NCI-H774 (cell line): ENCODE results near the gene VPS4B.

ENCODE experiments used
- DNase-seq: peaks from one replicate; lab custom pipeline; 2025; lab: John Stamatoyannopoulos, UW

VPS4B gene

DNA sequence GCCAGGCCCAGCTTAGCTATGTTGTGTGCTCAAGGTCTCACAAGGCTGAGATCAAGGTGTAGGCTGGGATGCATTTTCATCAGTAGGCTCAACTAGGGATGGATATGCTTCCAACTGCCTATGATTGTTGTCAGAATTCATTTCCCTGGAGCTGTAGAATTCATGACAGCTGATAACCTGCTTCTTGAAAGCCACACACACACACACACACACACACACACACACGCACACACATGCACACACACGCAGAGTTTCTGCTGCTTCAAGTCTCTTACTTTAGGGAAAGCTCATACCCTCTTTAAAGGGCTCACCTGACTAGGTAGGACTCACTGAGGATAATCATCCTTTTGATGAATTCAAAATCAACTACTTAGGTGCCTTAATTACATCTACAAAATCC lies 8.2 kb upstream of the VPS4B start:
- DNase-seq: no peak

DNA sequence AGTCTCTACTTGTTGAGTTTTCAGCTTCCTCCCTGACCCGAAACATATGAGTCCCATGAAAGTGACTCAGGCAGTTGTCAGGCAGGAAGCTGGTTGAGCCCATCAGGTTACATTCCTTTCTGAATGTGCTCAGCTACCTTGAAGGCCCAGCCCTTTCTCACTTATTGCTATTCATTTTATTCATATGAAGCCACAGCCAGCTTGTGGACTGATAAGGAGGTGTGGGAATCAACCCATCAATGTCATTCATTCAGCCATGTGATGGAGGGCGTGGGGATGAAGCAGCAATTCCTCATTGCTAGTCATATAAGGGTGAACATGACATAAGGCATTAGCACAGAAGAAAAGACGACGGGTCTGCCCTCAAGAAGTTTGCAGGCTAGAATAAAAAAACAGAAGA lies 5.3 kb upstream of the VPS4B start:
- no peak for DNase-seq

DNA sequence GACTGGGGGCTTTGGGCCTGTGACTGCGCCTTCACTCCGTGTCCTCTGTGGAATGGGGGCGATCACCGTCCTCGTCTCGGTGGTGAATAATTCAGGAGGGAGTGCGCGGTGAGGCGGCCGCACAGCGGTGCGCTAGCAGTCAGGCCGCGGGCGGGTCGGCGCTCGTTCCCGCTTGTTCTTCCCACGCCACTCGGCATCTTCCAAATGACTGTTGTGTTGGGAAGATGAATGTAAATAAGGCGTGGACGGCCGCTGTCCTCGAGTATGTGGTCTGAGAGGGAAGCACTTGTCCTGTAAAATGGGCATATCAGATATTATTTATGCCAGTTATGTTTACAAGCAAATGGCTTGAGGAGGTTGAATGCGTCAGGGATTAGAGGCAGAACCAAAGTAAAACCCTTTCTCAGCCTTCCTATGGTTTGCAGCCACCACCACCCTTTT lies 608 bp upstream of the VPS4B start:
- no peak for DNase-seq

DNA sequence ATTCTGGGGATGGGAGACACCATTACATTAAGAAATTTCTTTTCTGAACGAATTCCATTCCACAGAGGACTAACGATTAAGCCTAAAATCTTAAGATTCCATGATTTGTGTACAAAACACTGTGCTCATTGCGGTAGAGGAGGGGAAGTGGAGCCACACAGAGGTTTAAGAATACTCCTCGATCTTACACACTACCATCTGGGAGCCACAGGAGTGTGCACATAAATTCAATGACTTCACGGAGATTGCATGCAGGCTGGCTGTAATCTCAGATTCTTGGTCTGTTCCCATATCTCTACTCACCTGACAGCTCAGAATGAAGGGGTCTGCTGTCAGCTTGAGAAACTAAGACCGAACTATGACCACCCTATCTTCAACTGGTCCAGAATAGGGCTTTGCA lies 762 bp downstream of the VPS4B start:
- DNase-seq: no peak

DNA sequence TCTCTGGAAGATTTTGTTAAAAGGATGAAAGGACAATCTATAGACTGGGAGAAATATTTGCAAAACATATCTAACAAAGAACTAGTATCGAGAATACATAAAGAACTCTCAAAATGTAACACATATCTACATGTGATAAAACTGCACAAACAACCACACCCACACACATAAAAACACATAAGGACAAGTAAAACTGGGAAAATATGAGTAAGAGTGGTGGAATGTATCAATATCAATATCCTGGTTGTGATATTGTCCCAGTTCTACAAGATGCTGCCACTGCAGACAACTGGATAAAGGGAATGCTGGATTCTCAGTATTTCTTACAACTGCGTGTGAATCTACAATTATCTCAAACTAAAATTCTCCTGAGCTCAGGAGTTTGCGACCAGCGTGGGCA lies 9.3 kb downstream of the VPS4B start:
- no peak for DNase-seq

DNA sequence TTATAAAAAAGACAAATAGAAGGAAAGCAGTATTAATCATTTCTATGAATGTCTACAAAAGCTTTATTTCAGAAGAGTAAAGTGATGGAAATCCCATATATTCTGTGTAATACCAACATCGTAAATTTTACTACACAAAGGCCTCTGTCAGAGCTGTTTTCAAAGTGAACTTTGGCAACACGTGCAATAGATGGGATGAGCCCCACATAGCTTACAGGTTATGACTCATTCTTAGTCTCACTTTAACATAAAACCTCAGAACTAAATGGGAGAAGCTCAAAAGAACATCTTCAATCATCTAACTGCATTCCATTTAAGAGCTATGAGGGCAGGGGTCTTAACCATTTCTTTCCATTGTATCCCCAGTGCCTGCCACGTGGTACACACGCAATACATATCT lies 11.5 kb downstream of the VPS4B start:
- DNase-seq: no peak

DNA sequence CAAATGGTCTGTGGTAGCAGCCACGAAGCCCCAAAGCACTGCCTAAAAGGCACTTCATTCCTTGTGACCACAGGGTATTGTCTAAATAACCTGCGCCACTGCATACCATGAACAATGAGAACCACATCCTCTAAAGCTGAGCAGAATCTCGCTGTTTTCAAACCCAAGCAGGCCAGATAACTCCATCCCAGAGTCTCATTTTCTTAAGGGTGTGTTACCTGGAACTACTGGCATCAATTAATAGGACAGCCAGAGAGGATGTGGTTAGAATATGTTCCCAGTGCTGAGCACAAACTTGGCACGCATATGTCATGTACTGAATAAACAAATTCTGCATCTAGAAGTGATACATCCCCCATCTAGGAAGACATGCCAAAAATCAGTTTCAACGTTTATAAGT lies 13.0 kb downstream of the VPS4B start:
- no peak for DNase-seq

DNA sequence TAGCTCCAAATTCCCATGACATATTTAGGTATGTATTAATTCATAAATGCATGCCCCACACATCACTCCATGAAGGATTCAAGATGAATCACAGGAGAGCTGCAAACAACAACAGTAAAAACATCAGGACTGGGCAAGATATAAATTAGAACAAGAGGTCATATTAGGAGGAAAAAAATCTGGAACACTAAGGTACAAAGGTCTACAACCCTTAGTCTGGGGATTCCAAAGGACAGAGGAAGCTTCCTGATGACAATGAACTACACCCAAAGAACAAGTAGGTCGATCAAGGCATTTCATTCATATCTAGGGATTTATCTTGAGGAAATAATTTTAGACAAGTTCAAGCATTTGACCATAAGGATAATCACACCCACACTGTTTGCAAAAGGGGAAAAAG lies 14.5 kb downstream of the VPS4B start:
- no peak for DNase-seq

DNA sequence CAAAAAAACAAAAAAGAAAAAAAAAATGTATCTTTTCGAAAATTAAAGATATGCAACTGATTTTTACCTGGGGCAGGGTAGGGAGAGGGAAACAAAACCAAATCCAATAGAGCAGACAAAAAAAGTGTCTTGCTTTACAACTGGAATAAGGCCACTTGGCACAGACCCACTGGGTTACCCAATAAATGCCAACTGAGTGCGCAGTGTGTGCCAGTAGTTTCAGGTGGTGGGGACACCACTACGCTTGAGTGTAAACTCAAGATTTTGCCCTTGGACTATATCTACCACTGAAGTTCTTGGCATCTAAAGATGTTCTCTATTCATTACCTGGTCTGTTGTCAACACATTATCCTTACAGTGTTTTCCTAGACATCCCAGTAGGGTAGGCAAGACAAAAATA lies 16.3 kb downstream of the VPS4B start:
- DNase-seq: no peak

DNA sequence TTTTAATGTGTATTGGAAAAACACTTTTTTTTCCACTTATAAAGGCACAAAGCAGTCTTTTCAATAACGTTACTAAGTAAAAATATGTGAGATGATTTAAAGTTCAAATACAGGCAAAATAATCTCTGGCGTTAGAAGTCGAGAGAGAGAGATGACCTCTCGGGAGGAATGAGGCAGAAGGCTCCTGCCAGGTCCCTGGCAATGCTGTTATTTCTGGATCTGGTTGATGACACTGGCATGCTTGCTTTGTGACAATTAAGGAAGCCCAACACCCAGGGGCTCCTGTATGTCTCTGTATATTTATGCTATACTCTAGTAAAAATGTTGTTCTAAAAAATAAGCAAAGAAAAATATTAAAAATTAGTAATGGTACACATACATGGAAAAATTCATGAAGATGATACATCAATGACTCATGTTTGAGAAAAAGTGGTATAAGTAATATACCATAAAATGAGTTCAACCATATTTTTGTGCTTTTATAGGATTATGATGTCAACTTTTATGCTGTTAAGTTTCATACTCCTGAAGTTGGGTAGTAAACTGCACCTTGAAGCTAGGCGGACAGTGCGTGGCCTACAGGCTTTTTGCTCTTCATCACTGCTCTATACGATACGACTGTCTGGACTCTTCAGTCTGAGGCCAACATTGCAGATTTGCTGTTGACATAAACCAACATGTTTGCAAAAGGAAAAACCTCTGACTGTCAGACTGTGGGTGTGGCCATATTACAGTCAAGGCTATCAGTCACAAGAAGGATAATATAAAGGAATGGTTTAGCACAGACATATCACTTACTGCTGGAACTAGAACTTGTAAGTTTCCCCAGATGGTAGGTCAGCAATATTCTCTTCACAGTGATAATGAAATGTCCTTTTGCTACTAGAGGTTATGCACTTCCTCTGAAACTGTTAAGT lies 19.8 kb downstream of the VPS4B start:
- no peak for DNase-seq

DNA sequence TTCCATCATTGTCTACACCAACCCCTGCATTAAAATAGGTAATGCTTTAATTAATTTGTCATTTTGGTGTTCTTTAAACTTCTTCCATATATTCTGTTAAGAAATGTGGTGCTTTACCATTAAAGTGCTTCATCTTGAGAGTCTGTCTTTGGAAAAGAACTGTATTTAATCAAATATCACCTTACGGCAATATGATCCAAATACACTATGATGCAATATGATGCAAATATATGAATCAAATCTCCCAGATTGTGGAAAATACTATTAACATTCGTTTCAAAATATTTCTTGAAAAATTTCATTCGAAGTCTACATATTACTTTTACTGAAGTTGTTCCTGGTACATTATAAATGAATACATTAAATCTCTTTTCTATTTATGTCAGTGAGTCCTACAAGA lies 23.0 kb downstream of the VPS4B start:
- DNase-seq: no peak

DNA sequence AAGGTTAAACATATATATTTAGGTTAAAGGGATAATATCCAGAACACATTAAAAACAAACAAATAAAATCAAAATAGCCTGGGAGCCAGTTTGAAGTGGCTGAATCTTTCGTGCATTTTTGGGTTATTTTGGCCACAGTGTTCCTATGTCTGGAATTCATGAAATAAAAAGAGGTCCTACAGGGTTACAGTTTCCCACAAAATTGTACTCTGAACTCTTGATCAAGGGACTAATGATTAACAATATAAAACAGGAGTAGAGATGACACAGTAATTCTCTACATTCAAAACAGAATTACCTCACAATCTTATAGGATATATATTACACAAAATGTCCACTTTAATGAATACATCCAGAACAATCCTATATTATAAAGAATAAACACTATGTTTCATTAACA lies 24.9 kb downstream of the VPS4B start:
- DNase-seq: no peak

DNA sequence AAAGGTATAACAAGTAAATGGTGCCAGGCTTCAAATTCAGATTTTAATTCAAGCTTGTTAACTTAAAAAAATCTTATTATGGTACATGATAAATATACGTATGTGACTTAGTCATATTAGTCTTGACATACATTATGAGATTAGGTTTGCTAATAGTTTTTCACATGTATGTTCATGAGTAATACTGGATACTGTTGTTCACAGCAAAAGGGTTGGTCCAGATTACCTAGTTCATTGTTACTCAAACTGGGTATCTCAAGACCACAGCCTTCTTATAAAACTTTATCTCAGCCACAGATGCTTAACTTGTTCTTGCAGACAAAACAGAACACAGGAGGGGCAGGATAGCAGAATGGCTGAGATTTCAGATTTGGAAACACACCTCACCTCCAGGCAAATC lies 26.8 kb downstream of the VPS4B start:
- no peak for DNase-seq

DNA sequence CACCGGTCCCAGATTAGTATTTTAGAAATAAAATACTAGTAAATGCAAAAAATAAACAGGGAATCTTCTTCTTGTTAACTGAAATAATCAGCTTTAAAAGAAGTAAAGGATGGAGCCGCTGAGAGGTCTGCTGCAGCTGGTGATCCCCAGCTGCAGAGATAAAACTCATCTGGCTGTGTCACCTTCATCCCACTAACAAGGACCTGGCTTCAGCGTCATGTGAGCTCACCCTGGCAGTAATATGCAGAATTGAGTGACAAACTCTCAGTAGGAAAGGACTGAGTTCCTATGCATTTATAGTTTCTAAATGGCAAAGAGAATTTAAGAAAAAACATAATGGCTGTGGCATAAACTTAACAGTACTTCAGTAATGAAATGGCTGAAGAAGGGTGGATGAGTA lies 27.3 kb downstream of the VPS4B start:
- DNase-seq: no peak

DNA sequence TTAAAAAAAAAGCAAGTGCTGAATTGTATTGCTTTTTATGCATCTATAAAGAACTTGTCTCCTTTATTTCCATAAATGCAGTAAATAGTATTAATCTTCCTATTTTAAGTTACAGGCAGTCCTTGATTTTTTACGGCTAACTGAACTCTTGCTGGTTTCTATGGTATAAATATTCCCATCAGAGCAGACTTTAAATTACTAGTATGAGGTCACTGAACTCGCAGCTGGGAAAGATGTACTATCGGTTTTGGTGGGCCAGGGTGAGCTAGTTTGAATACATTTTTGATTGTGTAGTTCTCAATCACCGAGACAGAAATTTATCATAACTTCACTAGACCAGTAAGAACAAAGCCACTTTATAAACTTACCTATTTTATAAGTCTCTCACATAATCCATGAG lies 34.4 kb downstream of the VPS4B start:
- no peak for DNase-seq

DNA sequence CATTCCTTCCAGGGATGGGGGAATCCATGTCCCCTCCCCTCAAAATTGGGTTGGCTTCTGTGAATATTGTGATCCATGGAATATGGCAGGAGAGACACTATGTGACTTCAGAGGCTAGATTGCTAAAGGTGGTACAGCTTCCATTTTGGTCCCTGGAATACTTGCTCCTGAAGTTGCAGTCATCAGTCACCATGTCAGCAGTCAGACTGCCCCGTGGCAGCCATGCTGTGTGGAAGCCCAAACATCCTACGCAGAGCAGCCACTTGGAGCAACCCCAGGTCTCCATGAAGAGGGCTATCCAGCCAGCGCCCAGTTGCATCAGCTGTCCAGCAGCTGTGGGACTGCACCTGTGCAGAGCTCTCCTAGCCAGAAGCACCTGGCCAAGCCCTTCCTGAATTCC lies 39.4 kb downstream of the VPS4B start:
- no peak for DNase-seq

DNA sequence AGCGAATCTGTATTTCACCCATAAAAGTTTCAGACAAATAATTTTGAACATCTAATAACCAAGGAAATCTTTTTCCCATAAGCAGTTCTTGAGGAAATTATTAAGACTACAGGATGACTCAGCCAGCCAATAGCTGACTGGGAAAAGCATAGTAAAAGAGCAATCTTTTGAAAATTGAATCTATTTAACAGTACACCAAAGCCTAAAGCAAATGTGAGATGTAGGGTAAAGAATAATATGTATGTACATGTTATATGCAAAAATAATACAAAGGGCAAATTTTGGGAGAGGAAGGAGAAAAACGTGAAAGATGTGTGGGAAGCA lies 42.7 kb downstream of the VPS4B start:
- no peak for DNase-seq

DNA sequence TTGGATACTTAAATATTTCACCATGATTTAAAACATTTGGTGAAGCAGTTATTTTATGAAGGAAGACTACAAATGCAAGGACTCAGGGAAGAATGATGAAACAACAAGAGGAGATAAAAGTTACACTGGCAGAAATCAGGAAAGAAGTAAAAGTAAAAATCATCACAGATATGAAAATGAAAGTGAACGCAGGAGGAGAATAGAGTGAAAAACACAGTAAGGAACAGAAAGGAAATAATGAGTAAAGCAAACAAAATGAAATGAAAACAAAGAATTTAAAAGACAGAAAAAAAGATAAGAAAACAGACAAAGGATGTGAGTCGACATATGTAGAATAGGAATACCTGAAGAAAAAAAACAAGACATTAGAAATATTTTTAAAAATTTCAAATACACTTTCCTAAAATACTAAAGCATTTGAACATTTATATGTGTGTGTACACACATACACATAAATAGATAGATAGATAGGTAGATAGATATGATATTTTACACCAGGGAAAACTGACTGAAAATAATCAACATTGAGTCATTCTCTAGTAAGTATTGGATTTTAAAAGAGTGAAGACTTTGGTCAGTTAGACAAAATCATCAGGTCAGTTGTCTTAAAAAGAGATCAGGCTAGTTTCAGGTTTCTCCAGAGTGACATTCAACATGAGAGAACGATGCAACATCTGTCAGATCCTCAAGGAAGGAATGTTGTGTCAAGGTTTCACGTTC lies 43.2 kb downstream of the VPS4B start:
- DNase-seq: no peak

DNA sequence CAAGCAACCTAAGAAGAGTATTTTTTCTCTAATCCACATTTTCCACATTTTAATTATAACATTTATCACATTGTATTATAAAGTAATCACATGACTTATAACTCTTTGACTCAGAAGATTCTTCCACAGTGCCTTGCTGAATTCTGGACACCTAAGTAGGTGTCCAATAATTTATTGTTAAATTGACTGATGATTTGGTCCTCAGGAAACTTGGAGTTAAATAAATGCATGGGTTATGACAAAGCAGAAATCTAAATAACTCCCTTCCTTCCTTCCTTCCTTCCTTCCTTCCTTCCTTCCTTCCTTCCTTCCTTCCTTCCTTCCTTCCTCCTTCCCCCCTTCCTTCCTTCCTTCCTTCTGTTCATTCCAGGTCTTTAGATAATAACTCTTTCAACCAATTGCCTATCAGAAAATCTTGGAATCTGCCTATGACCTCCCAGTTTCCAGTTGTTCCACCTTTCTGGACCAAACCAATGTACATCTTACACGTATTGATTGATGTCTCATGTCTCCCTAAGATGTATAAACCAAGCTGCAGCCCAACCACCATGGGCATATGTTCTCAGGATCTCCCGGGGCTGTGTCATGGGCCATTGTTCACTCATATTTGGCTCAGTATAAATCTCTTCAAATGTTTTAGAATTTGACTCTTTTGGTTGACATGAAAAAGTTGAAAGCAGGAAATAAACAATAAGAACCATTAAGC lies 44.8 kb downstream of the VPS4B start:
- DNase-seq: no peak

DNA sequence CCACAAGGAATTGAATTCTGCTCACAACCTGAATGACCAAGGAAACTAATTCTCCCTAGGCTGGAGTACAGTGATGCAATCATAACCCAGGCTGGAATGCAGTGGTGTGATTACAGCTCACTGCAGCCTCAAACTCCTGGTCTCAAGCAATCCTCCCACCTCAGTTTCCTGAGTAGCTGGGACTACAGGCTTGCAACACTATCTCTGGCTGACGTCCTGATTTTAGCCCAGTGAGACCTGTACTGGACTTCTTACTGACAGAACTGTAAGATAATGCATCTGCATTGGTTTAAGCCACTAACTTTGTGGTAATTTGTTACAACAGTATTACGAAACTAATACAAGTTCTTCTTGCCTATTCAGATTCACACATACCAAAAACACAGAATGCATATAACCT lies 45.7 kb downstream of the VPS4B start:
- DNase-seq: no peak

DNA sequence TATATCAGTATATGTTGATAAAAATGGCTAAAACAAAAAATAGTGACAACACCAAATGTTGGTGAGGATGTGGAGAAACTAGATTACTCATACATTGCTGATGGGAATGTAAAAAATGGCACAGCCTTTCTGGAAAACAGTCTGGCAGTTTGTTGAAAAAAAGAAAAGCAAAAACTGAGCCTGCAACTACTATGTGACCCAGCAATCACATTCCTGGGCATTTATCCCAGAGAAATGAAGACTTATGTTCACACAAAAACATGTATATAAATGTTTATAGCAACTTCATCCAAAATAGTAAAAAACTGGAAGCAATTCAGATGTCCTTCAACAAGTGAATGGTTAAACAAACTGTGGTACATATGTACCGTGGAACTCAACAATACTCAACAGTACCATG lies 47.7 kb downstream of the VPS4B start:
- no peak for DNase-seq

DNA sequence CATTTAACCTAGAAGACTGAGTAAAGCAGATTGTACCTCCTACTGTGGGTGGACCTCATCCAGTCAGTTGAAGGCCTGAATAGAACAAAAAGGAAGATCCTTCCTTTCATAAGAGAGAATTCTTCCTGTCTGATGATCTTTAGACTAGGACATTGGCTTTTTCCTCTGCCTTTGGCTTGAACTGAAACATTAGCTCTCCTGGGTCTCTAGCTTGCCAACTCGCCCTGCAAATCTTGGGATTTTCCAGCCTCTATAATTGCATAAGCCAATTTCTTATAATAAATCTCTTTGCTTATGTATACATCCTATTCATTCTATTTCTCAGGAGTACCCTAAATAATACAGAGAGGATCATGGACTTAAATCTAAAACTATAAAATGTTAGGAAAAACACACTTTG lies 49.1 kb downstream of the VPS4B start:
- DNase-seq: no peak

DNA sequence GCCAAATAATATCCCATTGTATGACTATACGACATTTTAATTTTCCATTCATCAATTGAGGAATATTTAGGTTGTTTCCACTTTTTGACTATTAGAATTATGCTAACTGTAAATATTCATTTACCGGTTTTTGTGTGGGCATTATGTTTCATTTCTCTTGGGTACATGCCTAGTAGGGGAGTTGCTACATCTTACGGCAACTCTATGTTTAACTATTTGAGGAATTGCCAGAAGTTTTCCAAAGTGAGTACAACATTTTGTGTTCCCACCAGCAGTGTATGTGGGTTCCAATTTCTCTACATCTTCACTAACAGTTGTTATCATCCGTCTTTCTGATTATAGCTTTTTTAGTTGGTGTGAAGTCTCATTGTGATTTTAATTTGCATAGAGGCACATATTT lies 53.7 kb downstream of the VPS4B start:
- DNase-seq: no peak
